ENCODE results near the gene EPHB2. TPM values are rescaled to one million over a fixed set of nuclear protein-coding genes. Genes with fewer than 3 reads are reported as not detected.
A peak's percentile ranks its signal among the peaks of the same experiment; 100 is the strongest.

EPHB2 gene
- total and polyA plus RNA-seq, 8 donors: 0.13 to 88.1 (median 2.6) TPM; not detected in 1

DNA sequence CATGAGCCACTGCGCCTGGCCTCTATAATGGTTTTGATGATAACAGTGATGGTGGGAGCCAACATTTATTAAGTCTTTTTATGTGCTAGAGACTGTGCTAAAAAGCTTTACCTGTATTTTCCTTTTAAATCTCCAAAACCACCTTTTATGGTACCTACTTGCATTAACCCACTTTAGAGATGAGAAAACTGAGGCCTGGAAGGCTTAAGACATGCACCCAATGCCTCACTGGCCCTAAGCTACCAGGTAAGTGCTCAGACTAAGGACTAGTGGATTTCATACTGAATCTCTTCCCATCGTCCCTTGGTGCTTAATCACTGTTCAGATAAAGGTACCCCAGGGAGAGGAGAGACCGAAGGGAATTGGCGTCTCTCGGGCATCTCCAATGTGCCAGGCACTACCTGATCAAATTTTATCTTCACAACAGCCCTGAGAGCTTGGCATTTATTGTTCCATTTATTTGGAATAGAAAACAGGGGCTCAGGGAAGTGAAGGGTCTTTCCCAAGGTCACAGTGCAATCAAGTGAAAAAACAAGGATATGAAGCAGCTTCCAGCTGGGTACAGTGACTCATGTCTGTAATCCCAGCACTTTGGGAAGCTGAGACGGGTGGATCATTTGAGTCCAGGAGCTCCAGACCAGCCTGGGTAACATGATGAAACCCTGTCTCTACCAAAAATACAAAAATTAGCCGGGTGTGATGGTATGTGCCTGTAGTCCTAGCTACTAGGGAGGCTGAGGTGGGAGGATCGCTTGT, 177.9 kb downstream of the EPHB2 start:
- no peaks in the 10 kb centered on the region for H3K36me3 ChIP-seq
- no peak overlapping the region for H3K27ac ChIP-seq
- DNase-seq: no peak
- no peak overlapping the region for H3K4me3 ChIP-seq
- no peaks in the 10 kb centered on the region for H3K27me3 ChIP-seq
- no peaks in the 10 kb centered on the region for H3K9me3 ChIP-seq
- TF ChIP-seq POLR2AphosphoS5 (IDR thresholded peaks at IDR 0.05) (no peak), EP300 (IDR thresholded peaks at IDR 0.05) (no peak), POLR2A (IDR thresholded peaks at IDR 0.05) (no peak)
- TF ChIP-seq, protein P1, sequence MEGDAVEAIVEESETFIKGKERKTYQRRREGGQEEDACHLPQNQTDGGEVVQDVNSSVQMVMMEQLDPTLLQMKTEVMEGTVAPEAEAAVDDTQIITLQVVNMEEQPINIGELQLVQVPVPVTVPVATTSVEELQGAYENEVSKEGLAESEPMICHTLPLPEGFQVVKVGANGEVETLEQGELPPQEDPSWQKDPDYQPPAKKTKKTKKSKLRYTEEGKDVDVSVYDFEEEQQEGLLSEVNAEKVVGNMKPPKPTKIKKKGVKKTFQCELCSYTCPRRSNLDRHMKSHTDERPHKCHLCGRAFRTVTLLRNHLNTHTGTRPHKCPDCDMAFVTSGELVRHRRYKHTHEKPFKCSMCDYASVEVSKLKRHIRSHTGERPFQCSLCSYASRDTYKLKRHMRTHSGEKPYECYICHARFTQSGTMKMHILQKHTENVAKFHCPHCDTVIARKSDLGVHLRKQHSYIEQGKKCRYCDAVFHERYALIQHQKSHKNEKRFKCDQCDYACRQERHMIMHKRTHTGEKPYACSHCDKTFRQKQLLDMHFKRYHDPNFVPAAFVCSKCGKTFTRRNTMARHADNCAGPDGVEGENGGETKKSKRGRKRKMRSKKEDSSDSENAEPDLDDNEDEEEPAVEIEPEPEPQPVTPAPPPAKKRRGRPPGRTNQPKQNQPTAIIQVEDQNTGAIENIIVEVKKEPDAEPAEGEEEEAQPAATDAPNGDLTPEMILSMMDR (IDR thresholded peaks at IDR 0.05): no peak
- intact Hi-C loops (cut with DNase I; ENCODE audit: low total_unique reads): no loop called here
- 67 to 80% (median 73%) methylated on average over 8 of the region's 8 CpGs for whole genome bisulfite sequencing, 5 donors
- H3K4me1 ChIP-seq: no peaks in the 10 kb centered on the region

DNA sequence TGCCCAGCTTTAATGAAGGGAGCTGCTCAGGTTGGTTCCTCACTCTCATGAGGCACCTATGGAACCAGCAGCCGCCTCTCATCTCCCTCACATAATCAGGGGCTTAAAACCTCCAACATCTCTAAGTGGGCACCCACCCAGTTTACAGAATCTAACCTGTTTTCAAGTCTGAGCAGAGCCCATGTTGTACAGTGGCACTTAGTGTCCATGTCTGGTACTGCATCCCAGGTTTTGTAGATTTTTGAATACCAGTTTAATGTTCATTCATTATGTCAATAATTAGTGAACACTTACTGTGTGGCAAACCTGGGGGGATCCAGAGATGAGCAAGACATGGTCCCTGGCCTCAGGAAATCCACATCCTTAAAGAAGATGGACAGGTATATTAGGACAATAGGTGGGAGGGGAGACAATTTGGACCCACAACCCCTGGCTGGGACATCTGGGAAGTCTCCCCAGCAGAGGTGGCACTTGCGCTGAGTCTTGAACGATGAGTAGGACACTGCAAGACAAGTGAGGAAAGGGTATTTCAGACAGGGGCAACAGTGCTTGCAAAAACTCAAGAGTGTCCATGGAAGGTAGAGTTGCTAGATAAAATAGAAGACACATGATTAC, 178.7 kb downstream of the EPHB2 start:
- DNase-seq: peak in 1 of 2 donors; percentile 64
- intact Hi-C loops (cut with DNase I; ENCODE audit: low total_unique reads): no loop called here
- 66 to 80% (median 74%) methylated on average over 3 of the region's 3 CpGs for WGBS, 5 donors
- TF ChIP-seq, protein P1 (IDR thresholded peaks at IDR 0.05): peak in 5 of 7 experiments; percentile 49 to 80 (median 69)
- TF ChIP-seq POLR2A (IDR thresholded peaks at IDR 0.05): no peak
- Histone ChIP-seq H3K4me3 (no peak overlapping the region), H3K27me3 (no peaks in the 10 kb centered on the region), H3K4me1 (no peaks in the 10 kb centered on the region), H3K27ac (no peak overlapping the region), H3K9me3 (no peaks in the 10 kb centered on the region), H3K36me3 (no peaks in the 10 kb centered on the region)

DNA sequence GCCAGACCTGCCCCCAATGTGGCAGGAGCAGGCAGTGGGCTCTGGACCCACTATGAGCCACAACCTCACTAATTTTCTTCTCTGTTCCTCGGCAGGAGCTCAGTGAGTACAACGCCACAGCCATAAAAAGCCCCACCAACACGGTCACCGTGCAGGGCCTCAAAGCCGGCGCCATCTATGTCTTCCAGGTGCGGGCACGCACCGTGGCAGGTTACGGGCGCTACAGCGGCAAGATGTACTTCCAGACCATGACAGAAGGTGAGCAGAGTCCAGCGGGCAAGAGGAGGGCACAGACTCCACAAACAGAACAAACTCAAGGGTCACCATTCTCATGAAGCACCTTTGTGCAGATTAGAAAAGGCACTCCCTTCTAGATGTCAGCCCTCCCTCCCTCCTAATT, 182.2 kb downstream of the EPHB2 start:
- peaks cover 0 to 6% (median 0%) of the 10 kb centered on the region in 3 donors for H3K27me3 ChIP-seq
- TF ChIP-seq POLR2A (IDR thresholded peaks at IDR 0.05) (no peak), EP300 (IDR thresholded peaks at IDR 0.05) (no peak), POLR2AphosphoS5 (IDR thresholded peaks at IDR 0.05) (no peak)
- TF ChIP-seq, protein P1 (IDR thresholded peaks at IDR 0.05): no peak
- WGBS, 5 donors: 92 to 98% (median 96%) methylated on average over 13 of the region's 13 CpGs
- H3K36me3 ChIP-seq: no peaks in the 10 kb centered on the region
- no peak for DNase-seq
- no peak overlapping the region for H3K27ac ChIP-seq
- H3K4me1 ChIP-seq: no peaks in the 10 kb centered on the region
- intact Hi-C loops (cut with DNase I; ENCODE audit: low total_unique reads): no loop called here
- H3K9me3 ChIP-seq: no peaks in the 10 kb centered on the region
- no peak overlapping the region for H3K4me3 ChIP-seq

DNA sequence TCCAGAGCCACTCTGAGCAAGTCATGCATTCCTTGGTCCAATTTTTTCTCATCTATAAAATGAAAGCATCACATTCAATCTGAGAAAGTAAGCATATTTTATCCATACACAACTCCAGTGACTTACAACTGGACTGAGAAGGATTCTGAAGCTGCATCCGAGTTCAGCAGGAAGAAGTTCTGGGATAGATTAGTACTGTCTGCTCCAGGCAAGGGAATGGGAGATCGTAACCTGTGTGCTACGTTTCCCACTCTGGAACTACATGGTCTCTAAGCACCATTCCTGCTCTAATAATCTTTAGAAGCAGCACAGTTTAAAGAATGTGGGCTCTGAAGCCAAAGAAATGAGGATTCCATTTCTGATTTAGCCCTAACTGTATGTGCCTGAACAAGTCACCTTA, 182.7 kb downstream of the EPHB2 start:
- Histone ChIP-seq H3K9me3 (no peaks in the 10 kb centered on the region), H3K4me1 (no peaks in the 10 kb centered on the region), H3K27me3 (peaks cover 0 to 6% (median 0%) of the 10 kb centered on the region in 3 donors), H3K36me3 (no peaks in the 10 kb centered on the region), H3K27ac (no peak overlapping the region), H3K4me3 (no peak overlapping the region)
- 69 to 82% (median 72%) methylated on average over 3 of the region's 3 CpGs for WGBS, 5 donors
- DNase-seq: no peak
- no peak for TF ChIP-seq POLR2AphosphoS5 (IDR thresholded peaks at IDR 0.05)
- no peak for TF ChIP-seq EP300 (IDR thresholded peaks at IDR 0.05)
- TF ChIP-seq POLR2A (IDR thresholded peaks at IDR 0.05): no peak
- TF ChIP-seq, protein P1 (IDR thresholded peaks at IDR 0.05): no peak
- intact Hi-C loops (cut with DNase I; ENCODE audit: low total_unique reads): no loop called here
